HCT116 (cell line): ENCODE data around the gene RALGAPA1. TPM values are rescaled to one million over a fixed set of nuclear protein-coding genes. Genes with fewer than 3 reads are reported as not detected.

Source experiments
- ATAC-seq: fragments of 200-7000 bp; cut with Tn5 transposase; 2 replicates; pipeline ENCODE4 v1.9.1; 2020; ENCODE audit warnings: mild to moderate bottlenecking, moderate library complexity
- BruUV-seq: library from RNA; stranded (reverse); fragments of 400-500 nt; replicated peaks from 2 replicates; lab custom pipeline; 2021; lab: Mats Ljungman, UMichigan
- CTCF ChIA-PET: fragments of 300-600 bp; sonication (Branson Sonifier 250); formaldehyde crosslinking; loops from one replicate; lab custom pipeline; 2021; ENCODE audit warnings: antibody characterized with exemption; lab: Charles Lee
- POLR2A ChIA-PET: fragments of 300-600, 350-600 bp; sonication (Branson Sonifier 250); formaldehyde crosslinking; loops from one replicate; lab custom pipeline; 2021; ENCODE audit warnings: antibody characterized with exemption; lab: Charles Lee
- RAD21 ChIA-PET, 2 experiments: fragments of 300-600 bp; sonication (Branson Sonifier 250); formaldehyde crosslinking; loops; one replicate each; lab custom pipeline; 2023; ENCODE audit warnings: low total read pairs in 2 of 2; ENCODE audit not compliant: uncharacterized antibody in 2 of 2, unreplicated experiment in 2 of 2, low non-redundant PET in 1 of 2; lab: Charles Lee
- DNase-seq: peaks from one replicate; pipeline ENCODE4 v3.0.0-alpha.2; 2010; ENCODE audit warnings: low read depth, low spot score
- H2AFZ ChIP-seq: fragments of 200-600 bp; shearing (Covaris generic), sonication (generic); 2 replicates; pipeline ENCODE4 v1.6.1; 2017; ENCODE audit warnings: low read depth, mixed run types, mixed read lengths, antibody characterized with exemption, low read length; ENCODE audit not compliant: poor library complexity, severe bottlenecking
- H3K27ac ChIP-seq: 2 replicates; pipeline ENCODE4 v1.5.1; 2012; ENCODE audit warnings: low read depth, low read length
- H3K27me3 ChIP-seq: fragments of 200-600 bp; sonication (generic); 2 replicates; pipeline ENCODE4 v1.6.1; 2016; ENCODE audit warnings: mixed run types, low read length, mixed read lengths; ENCODE audit not compliant: insufficient read depth
- H3K36me3 ChIP-seq, 2 experiments: fragments of 200-500 bp in 1 of 2; fragments of 200-600 bp in 1 of 2; sonication (Bioruptor generic) in 1 of 2; sonication (generic) in 1 of 2; 2 replicates each; pipeline versions ENCODE4 v1.5.1 to v1.6.1; 2014 to 2016; ENCODE audit warnings: low read length in 2 of 2, inconsistent platforms in 1 of 2, mixed read lengths in 1 of 2, mixed run types in 1 of 2; ENCODE audit not compliant: insufficient read depth in 2 of 2, control insufficient read depth in 1 of 2
- H3K4me1 ChIP-seq, 2 experiments: fragments of 200-600 bp in 1 of 2; sonication (generic) in 1 of 2; 2 replicates each; pipeline versions ENCODE4 v1.5.1 to v1.6.1; 2012 to 2017; ENCODE audit warnings: low read length in 2 of 2, inconsistent platforms in 1 of 2, mild to moderate bottlenecking in 1 of 2, mixed read lengths in 1 of 2, mixed run types in 1 of 2, moderate library complexity in 1 of 2; ENCODE audit not compliant: insufficient read depth in 2 of 2, control insufficient read depth in 1 of 2
- H3K4me2 ChIP-seq: fragments of 200-600 bp; sonication (generic); 2 replicates; pipeline ENCODE4 v1.6.1; 2017; ENCODE audit warnings: mixed run types, low read length, mixed read lengths
- H3K4me3 ChIP-seq, 2 experiments: fragments of 200-600 bp in 1 of 2; sonication (generic) in 1 of 2; replicated peaks in 1 of 2; 2 replicates each; pipeline ENCODE4 v1.5.1; 2011 to 2016; ENCODE audit warnings: low read length in 2 of 2, control low read depth in 1 of 2, low read depth in 1 of 2, mild to moderate bottlenecking in 1 of 2, mixed read lengths in 1 of 2, mixed run types in 1 of 2
- H3K79me2 ChIP-seq: fragments of 200-600 bp; sonication (generic); 2 replicates; pipeline ENCODE4 v1.6.1; 2017; ENCODE audit warnings: mild to moderate bottlenecking, mixed run types, low read length, moderate library complexity, mixed read lengths; ENCODE audit not compliant: insufficient read depth
- H3K9ac ChIP-seq: fragments of 200-600 bp; sonication (generic); 2 replicates; pipeline ENCODE4 v1.6.1; 2016; ENCODE audit warnings: low read length, mixed read lengths
- H3K9me2 ChIP-seq: fragments of 200-600 bp; sonication (generic), shearing (Covaris generic); 2 replicates; pipeline ENCODE4 v1.6.1; 2017; ENCODE audit warnings: mixed run types, mild to moderate bottlenecking, moderate library complexity; ENCODE audit not compliant: insufficient read depth
- H3K9me3 ChIP-seq, 2 experiments: fragments of 200-500 bp in 1 of 2; fragments of 200-600 bp in 1 of 2; sonication (Bioruptor generic) in 1 of 2; sonication (generic) in 1 of 2; 2 replicates each; pipeline ENCODE4 v1.6.1; 2014 to 2017; ENCODE audit warnings: low read length in 2 of 2, mixed read lengths in 2 of 2, inconsistent platforms in 1 of 2, low read depth in 1 of 2, mild to moderate bottlenecking in 1 of 2, mixed run types in 1 of 2, moderate library complexity in 1 of 2; ENCODE audit not compliant: control insufficient read depth in 1 of 2, insufficient read depth in 1 of 2
- H4K20me1 ChIP-seq: fragments of 200-600 bp; sonication (generic), shearing (Covaris generic); 2 replicates; pipeline ENCODE4 v1.6.1; 2017; ENCODE audit warnings: mixed run types, mild to moderate bottlenecking, moderate library complexity; ENCODE audit not compliant: insufficient read depth
- ATF3 ChIP-seq: IDR thresholded peaks from 2 replicates; pipeline ENCODE4 v1.6.1; 2012
- CBX3 ChIP-seq: IDR thresholded peaks from 2 replicates; pipeline ENCODE4 v1.6.1; 2012; ENCODE audit warnings: low read depth
- CTCF ChIP-seq, 3 experiments: fragments of 200-600 bp in 1 of 3; sonication (generic) in 1 of 3; IDR thresholded peaks in 2 of 3; conservative IDR thresholded peaks in 1 of 3; 2 replicates each; pipeline ENCODE4 v1.5.1; 2012 to 2017; ENCODE audit warnings: low read depth in 2 of 3, low read length in 2 of 3, antibody characterized with exemption in 1 of 3, borderline replicate concordance in 1 of 3, control low read depth in 1 of 3, mild to moderate bottlenecking in 1 of 3, mixed read lengths in 1 of 3, mixed run types in 1 of 3, moderate library complexity in 1 of 3; ENCODE audit not compliant: insufficient read depth in 1 of 3
- ELF1 ChIP-seq: IDR thresholded peaks from 2 replicates; pipeline ENCODE4 v1.6.1; 2012; ENCODE audit warnings: low read depth, borderline replicate concordance
- EZH2 ChIP-seq: fragments of 200-600 bp; sonication (generic); IDR thresholded peaks from 2 replicates; pipeline ENCODE4 v1.6.1; 2017; ENCODE audit warnings: antibody characterized with exemption, mixed run types
- EZH2phosphoT487 ChIP-seq: fragments of 200-600 bp; IDR thresholded peaks from 2 replicates; pipeline ENCODE4 v1.6.1; 2018; ENCODE audit warnings: antibody characterized with exemption, borderline replicate concordance
- FOSL1 ChIP-seq: IDR thresholded peaks from 2 replicates; pipeline ENCODE4 v1.6.1; 2012; ENCODE audit warnings: low read depth
- JUND ChIP-seq: IDR thresholded peaks from 2 replicates; pipeline ENCODE4 v1.6.1; 2012
- MAX ChIP-seq: IDR thresholded peaks from 2 replicates; pipeline ENCODE4 v1.6.1; 2012
- POLR2A ChIP-seq: IDR thresholded peaks from 2 replicates; pipeline ENCODE4 v1.7.0; 2011; ENCODE audit warnings: borderline replicate concordance; ENCODE audit not compliant: insufficient read depth, insufficient read length; ENCODE audit errors: extremely low read depth
- RAD21 ChIP-seq: IDR thresholded peaks from 2 replicates; pipeline ENCODE4 v1.6.1; 2012; ENCODE audit warnings: low read depth, mild to moderate bottlenecking
- SIN3A ChIP-seq: IDR thresholded peaks from 2 replicates; pipeline ENCODE4 v1.6.1; 2012; ENCODE audit warnings: low read depth
- SP1 ChIP-seq: IDR thresholded peaks from 2 replicates; pipeline ENCODE4 v1.6.1; 2012; ENCODE audit warnings: low read depth
- SRF ChIP-seq: IDR thresholded peaks from 2 replicates; pipeline ENCODE4 v1.6.1; 2012; ENCODE audit warnings: low read depth
- TCF7L2 ChIP-seq: IDR thresholded peaks from 2 replicates; pipeline ENCODE4 v1.7.0; 2011; ENCODE audit warnings: borderline replicate concordance, inconsistent platforms; ENCODE audit not compliant: insufficient read depth, insufficient read length; ENCODE audit errors: extremely low read depth
- ZBTB33 ChIP-seq: IDR thresholded peaks from 2 replicates; pipeline ENCODE4 v1.6.1; 2011; ENCODE audit warnings: mild to moderate bottlenecking, low read length, moderate library complexity; ENCODE audit not compliant: insufficient replicate concordance; ENCODE audit errors: extremely low read depth
- ZNF274 ChIP-seq: fragments of 200-500 bp; sonication (Bioruptor generic); IDR thresholded peaks from 2 replicates; pipeline ENCODE4 v1.6.1; 2014; ENCODE audit warnings: mild to moderate bottlenecking, low read depth, low read length, inconsistent platforms
- intact Hi-C: fragments of 100-400 bp; cut with micrococcal nuclease; formaldehyde crosslinking; loops from 2 replicates; pipeline ENCODE4 v1.10.0; 2022
- total RNA-seq: library from RNA; stranded (reverse); gene quantifications from one replicate; pipeline ENCODE4 v1.2.1, GENCODE V29; 2021; ENCODE audit not compliant: unreplicated experiment

The RALGAPA1 gene
- total RNA-seq, 1 experiment from 2014 or later = 29.3 TPM

- no TSS peak for BruUV-seq
- no peak overlapping the region for H3K27ac ChIP-seq
- no peaks in the 10 kb centered on the region for H4K20me1 ChIP-seq
- RAD21 ChIA-PET = no interaction called here
- CTCF ChIA-PET = no interaction called here
- no peaks in the 10 kb centered on the region for H3K4me1 ChIP-seq
- no peak overlapping the region for H3K4me2 ChIP-seq
- H3K36me3 ChIP-seq = no peaks in the 10 kb centered on the region
- no peaks in the 10 kb centered on the region for H3K9me3 ChIP-seq
- TF ChIP-seq MAX (no peak), ZBTB33 (no peak), POLR2A (no peak), RAD21 (no peak), TCF7L2 (no peak), ATF3 (no peak), CTCF (IDR thresholded peaks at IDR 0.05 in 2 of 3, conservative IDR thresholded peaks at IDR 0.05 in 1 of 3; ENCODE audit: borderline replicate concordance in 1 of 3, insufficient read depth in 1 of 3, low read depth in 2 of 3, low read length in 2 of 3) (no peak), JUND (no peak), CBX3 (no peak), SP1 (no peak), SRF (no peak), ZNF274 (no peak), EZH2 (no peak), SIN3A (no peak), ELF1 (no peak), FOSL1 (no peak), EZH2phosphoT487 (no peak)
- H3K79me2 ChIP-seq = no peaks in the 10 kb centered on the region
- no peak overlapping the region for H2AFZ ChIP-seq
- no peak overlapping the region for H3K4me3 ChIP-seq
- intact Hi-C loops = no loop called here
- peaks cover 6% of the 10 kb centered on the region; the same call in 1 of the 2 replicates for H3K9me2 ChIP-seq
- H3K27me3 ChIP-seq = no peaks in the 10 kb centered on the region
- DNase-seq = no peak
- no peak overlapping the region for H3K9ac ChIP-seq
- no peak for ATAC-seq
- POLR2A ChIA-PET = no interaction called here
Measured at GRCh38 chr14:35704793-35705493, 104.2 kb downstream of the RALGAPA1 start.
